Tibial nerve (tissue), 4 donors: ENCODE results near the gene SMARCD2. TPM values are rescaled to one million over a fixed set of nuclear protein-coding genes. Genes with fewer than 3 reads are reported as not detected.
A peak's percentile ranks its signal among the peaks of the same experiment; 100 is the strongest.

Source experiments
- DNase-seq, 2 donors: peaks; one replicate each; pipeline ENCODE4 v3.0.0-alpha.2; 2019; ENCODE audit warnings: low spot score in 2 of 2
- H3K27ac ChIP-seq, 4 donors: fragments of 200-600 bp; sonication (generic) in 3 of 4; one replicate each; pipeline ENCODE4 v1.5.1; 2017 to 2019; ENCODE audit warnings: mild to moderate bottlenecking in 1 of 4
- H3K27me3 ChIP-seq, 2 donors: fragments of 200-600 bp; sonication (generic) in 1 of 2; one replicate each; pipeline versions ENCODE4 v1.5.1 to v1.6.0; 2017 to 2019
- H3K36me3 ChIP-seq, 3 donors: fragments of 200-600 bp; sonication (generic); one replicate each; pipeline ENCODE4 v1.5.1; 2018 to 2019
- H3K4me1 ChIP-seq, 4 donors: fragments of 200-600 bp; sonication (generic) in 3 of 4; one replicate each; pipeline ENCODE4 v1.5.1; 2017 to 2019
- H3K4me3 ChIP-seq, 4 donors: fragments of 200-600 bp; sonication (generic) in 3 of 4; one replicate each; pipeline ENCODE4 v1.5.1; 2017 to 2019; ENCODE audit warnings: mild to moderate bottlenecking in 1 of 4, moderate library complexity in 1 of 4
- H3K9me3 ChIP-seq, 4 donors: fragments of 200-600 bp; sonication (generic) in 3 of 4; one replicate each; pipeline ENCODE4 v1.5.1; 2017 to 2019
- CTCF ChIP-seq, 5 experiments: fragments of 200-600 bp in 3 of 5; fragments of 450-650 bp in 2 of 5; sonication (generic) in 3 of 5; IDR thresholded peaks; one replicate each; pipeline ENCODE4 v1.5.1; 2016 to 2019; ENCODE audit warnings: antibody characterized with exemption in 5 of 5, mild to moderate bottlenecking in 3 of 5, moderate library complexity in 2 of 5
- EP300 ChIP-seq, 2 donors: sonication (generic); formaldehyde crosslinking; IDR thresholded peaks; one replicate each; pipeline ENCODE4 v1.6.1; 2017; ENCODE audit warnings: antibody characterized with exemption in 2 of 2, mild to moderate bottlenecking in 1 of 2
- POLR2A ChIP-seq, 2 donors: fragments of 450-650 bp; IDR thresholded peaks; one replicate each; pipeline ENCODE4 v1.6.1; 2017; ENCODE audit warnings: antibody characterized with exemption in 2 of 2, mild to moderate bottlenecking in 2 of 2, moderate library complexity in 2 of 2
- WGBS, 2 donors: methylation state at CpG; one replicate each; pipeline ENCODE4 v1.1.5; 2018; 5-methylcytosine and 5-hydroxymethylcytosine counted together
- total RNA-seq, 4 donors: library from RNA; depleted of rRNA; stranded (reverse); fragments of >200 nt; gene quantifications; one replicate each; pipeline ENCODE4 v1.1.0, GENCODE V29; 2016

The SMARCD2 gene
- total RNA-seq, 4 donors from 2014 or later: 241 to 402 (median 302) TPM

- TF ChIP-seq POLR2A (IDR thresholded peaks at IDR 0.05) (no peak), EP300 (IDR thresholded peaks at IDR 0.05) (no peak), CTCF (IDR thresholded peaks at IDR 0.05) (no peak)
- no peaks in the 10 kb centered on the region for H3K27me3 ChIP-seq
- DNase-seq: no peak
- H3K4me1 ChIP-seq: peaks cover 8 to 54% (median 18%) of the 10 kb centered on the region in 4 donors
- no peaks in the 10 kb centered on the region for H3K9me3 ChIP-seq
- no peak overlapping the region for H3K4me3 ChIP-seq
- 89 to 90% methylated on average over 15 of the region's 15 CpGs for WGBS, 2 donors
- H3K27ac ChIP-seq: peak overlapping the region in 2 of 4 donors; percentile 8 to 31
- peaks cover 3 to 85% (median 49%) of the 10 kb centered on the region in 3 donors for H3K36me3 ChIP-seq
These were observed 8.6 kb downstream of the SMARCD2 start for GRCh38 chr17:63833741-63834373.

GRCh38 chr17:63833026-63833740 is 9.3 kb downstream of the SMARCD2 start:
- Histone ChIP-seq H3K9me3 (no peaks in the 10 kb centered on the region), H3K27me3 (no peaks in the 10 kb centered on the region), H3K4me1 (peaks cover 6 to 54% (median 20%) of the 10 kb centered on the region in 4 donors), H3K36me3 (peaks cover 3 to 85% (median 49%) of the 10 kb centered on the region in 3 donors), H3K27ac (peak overlapping the region in 1 of 4 donors; percentile 31), H3K4me3 (no peak overlapping the region)
- no peak for TF ChIP-seq CTCF (IDR thresholded peaks at IDR 0.05)
- no peak for DNase-seq
- WGBS, 2 donors: 77 to 80% methylated on average over 13 to 14 of the region's 14 CpGs

GRCh38 chr17:63832455-63832854 is 10.0 kb downstream of the SMARCD2 start:
- no peak overlapping the region for H3K27ac ChIP-seq
- DNase-seq: no peak
- no peak overlapping the region for H3K4me3 ChIP-seq
- no peak for TF ChIP-seq POLR2A (IDR thresholded peaks at IDR 0.05)
- TF ChIP-seq CTCF (IDR thresholded peaks at IDR 0.05): no peak
- no peak for TF ChIP-seq EP300 (IDR thresholded peaks at IDR 0.05)
- H3K27me3 ChIP-seq: no peaks in the 10 kb centered on the region
- H3K36me3 ChIP-seq: peaks cover 3 to 84% (median 49%) of the 10 kb centered on the region in 3 donors
- peaks cover 0 to 51% (median 16%) of the 10 kb centered on the region in 4 donors for H3K4me1 ChIP-seq
- no peaks in the 10 kb centered on the region for H3K9me3 ChIP-seq
- 56 to 63% methylated on average over 2 of the region's 2 CpGs for WGBS, 2 donors

- Histone ChIP-seq H3K4me1 (peaks cover 0 to 46% (median 12%) of the 10 kb centered on the region in 4 donors), H3K4me3 (no peak overlapping the region), H3K27ac (no peak overlapping the region), H3K36me3 (peaks cover 3 to 79% (median 49%) of the 10 kb centered on the region in 3 donors), H3K9me3 (no peaks in the 10 kb centered on the region), H3K27me3 (no peaks in the 10 kb centered on the region)
- TF ChIP-seq EP300 (IDR thresholded peaks at IDR 0.05) (no peak), POLR2A (IDR thresholded peaks at IDR 0.05) (no peak), CTCF (IDR thresholded peaks at IDR 0.05) (no peak)
- no peak for DNase-seq
- WGBS, 2 donors: 73 to 78% methylated on average over 5 of the region's 5 CpGs
These were observed 10.5 kb downstream of the SMARCD2 start for GRCh38 chr17:63832014-63832413.

GRCh38 chr17:63831505-63831904 is 11.0 kb downstream of the SMARCD2 start:
- Histone ChIP-seq H3K4me1 (peaks cover 0 to 41% (median 12%) of the 10 kb centered on the region in 4 donors), H3K27ac (no peak overlapping the region), H3K9me3 (no peaks in the 10 kb centered on the region), H3K36me3 (peaks cover 3 to 74% (median 49%) of the 10 kb centered on the region in 3 donors), H3K4me3 (no peak overlapping the region), H3K27me3 (no peaks in the 10 kb centered on the region)
- no peak for TF ChIP-seq CTCF (IDR thresholded peaks at IDR 0.05)
- no peak for TF ChIP-seq POLR2A (IDR thresholded peaks at IDR 0.05)
- TF ChIP-seq EP300 (IDR thresholded peaks at IDR 0.05): no peak
- no peak for DNase-seq
- 69 to 71% methylated on average over 8 of the region's 8 CpGs for WGBS, 2 donors
